ENCODE data around the gene CA10.

DNA sequence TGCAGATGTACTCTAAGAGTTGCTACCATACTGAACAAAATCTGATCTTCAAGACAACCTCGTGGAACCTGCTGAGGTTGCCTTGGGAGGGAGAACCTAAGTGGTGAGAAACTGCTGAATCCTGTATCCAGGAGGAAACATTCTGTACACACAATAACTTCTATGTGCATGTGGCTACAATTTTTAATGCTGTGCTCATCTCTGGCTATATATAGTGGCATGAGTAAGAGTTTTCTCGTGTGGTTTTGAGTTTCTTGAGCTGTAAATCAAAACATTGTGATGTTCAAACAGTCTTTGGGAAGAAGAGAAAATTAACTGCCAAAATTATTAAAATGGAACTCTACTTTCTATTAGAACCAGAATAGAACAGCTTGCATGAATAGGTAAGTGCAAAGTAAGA is 206.8 kb downstream of the CA10 start:
- TF ChIP-seq CHD1 (IDR thresholded peaks at IDR 0.05; ENCODE audit: low read depth, low read length), result no peak
- TF ChIP-seq, protein P1, sequence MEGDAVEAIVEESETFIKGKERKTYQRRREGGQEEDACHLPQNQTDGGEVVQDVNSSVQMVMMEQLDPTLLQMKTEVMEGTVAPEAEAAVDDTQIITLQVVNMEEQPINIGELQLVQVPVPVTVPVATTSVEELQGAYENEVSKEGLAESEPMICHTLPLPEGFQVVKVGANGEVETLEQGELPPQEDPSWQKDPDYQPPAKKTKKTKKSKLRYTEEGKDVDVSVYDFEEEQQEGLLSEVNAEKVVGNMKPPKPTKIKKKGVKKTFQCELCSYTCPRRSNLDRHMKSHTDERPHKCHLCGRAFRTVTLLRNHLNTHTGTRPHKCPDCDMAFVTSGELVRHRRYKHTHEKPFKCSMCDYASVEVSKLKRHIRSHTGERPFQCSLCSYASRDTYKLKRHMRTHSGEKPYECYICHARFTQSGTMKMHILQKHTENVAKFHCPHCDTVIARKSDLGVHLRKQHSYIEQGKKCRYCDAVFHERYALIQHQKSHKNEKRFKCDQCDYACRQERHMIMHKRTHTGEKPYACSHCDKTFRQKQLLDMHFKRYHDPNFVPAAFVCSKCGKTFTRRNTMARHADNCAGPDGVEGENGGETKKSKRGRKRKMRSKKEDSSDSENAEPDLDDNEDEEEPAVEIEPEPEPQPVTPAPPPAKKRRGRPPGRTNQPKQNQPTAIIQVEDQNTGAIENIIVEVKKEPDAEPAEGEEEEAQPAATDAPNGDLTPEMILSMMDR (conservative IDR thresholded peaks at IDR 0.05; ENCODE audit: low read depth, low read length), result no peak
- TF ChIP-seq POLR2A (IDR thresholded peaks at IDR 0.05; ENCODE audit: low read depth, low read length), result no peak
- no peak for TF ChIP-seq ELK1 (IDR thresholded peaks at IDR 0.05; ENCODE audit: borderline replicate concordance, low read depth, low read length)
- TF ChIP-seq NFE2L2 (IDR thresholded peaks at IDR 0.05; ENCODE audit: low read depth, low read length), result no peak
- no peak for TF ChIP-seq FOS (IDR thresholded peaks at IDR 0.05; ENCODE audit: low read depth, low read length)
- TF ChIP-seq BHLHE40 (IDR thresholded peaks at IDR 0.05; ENCODE audit: low read depth, low read length), result no peak
- TF ChIP-seq MAZ (IDR thresholded peaks at IDR 0.05; ENCODE audit: borderline replicate concordance, low read depth, low read length), result no peak
- TF ChIP-seq RCOR1 (IDR thresholded peaks at IDR 0.05; ENCODE audit: insufficient replicate concordance, low read length), result no peak
